Ishikawa (cell line): ENCODE measurements around the gene KPRP.

Experiments used
- CEBPB ChIP-seq: IDR thresholded peaks from 2 replicates; pipeline ENCODE4 v1.6.1; 2012
- CREB1 ChIP-seq: IDR thresholded peaks from 2 replicates; pipeline ENCODE4 v1.6.1; 2012; ENCODE audit warnings: low read depth
- EGR1 ChIP-seq: IDR thresholded peaks from 2 replicates; pipeline ENCODE4 v1.6.1; 2012
- EP300 ChIP-seq: IDR thresholded peaks from 2 replicates; pipeline ENCODE4 v1.6.1; 2012; ENCODE audit warnings: borderline replicate concordance
- FOXM1 ChIP-seq: IDR thresholded peaks from 2 replicates; pipeline ENCODE4 v1.6.1; 2012; ENCODE audit warnings: low read depth, borderline replicate concordance
- MAX ChIP-seq: IDR thresholded peaks from 2 replicates; pipeline ENCODE4 v1.6.1; 2012
- NFIC ChIP-seq: IDR thresholded peaks from 2 replicates; pipeline ENCODE4 v1.6.1; 2012
- RAD21 ChIP-seq: IDR thresholded peaks from 2 replicates; pipeline ENCODE4 v1.6.1; 2012; ENCODE audit warnings: low read depth
- REST ChIP-seq: IDR thresholded peaks from 2 replicates; pipeline ENCODE4 v1.6.1; 2012; ENCODE audit warnings: low read depth, mild to moderate bottlenecking
- TAF1 ChIP-seq: IDR thresholded peaks from 2 replicates; pipeline ENCODE4 v1.6.1; 2012; ENCODE audit warnings: low read depth, mild to moderate bottlenecking
- TCF12 ChIP-seq: IDR thresholded peaks from 2 replicates; pipeline ENCODE4 v1.6.1; 2012; ENCODE audit warnings: low read depth
- TEAD4 ChIP-seq: IDR thresholded peaks from 2 replicates; pipeline ENCODE4 v1.6.1; 2012
- USF1 ChIP-seq: IDR thresholded peaks from 2 replicates; pipeline ENCODE4 v1.6.1; 2012
- YY1 ChIP-seq: IDR thresholded peaks from 2 replicates; pipeline ENCODE4 v1.6.1; 2012; ENCODE audit warnings: low read depth
- ZBTB7A ChIP-seq: IDR thresholded peaks from 2 replicates; pipeline ENCODE4 v1.6.1; 2012; ENCODE audit warnings: low read depth

KPRP gene

GRCh38 chr1:152801333-152801732, 43.5 kb downstream of the KPRP start:
- TF ChIP-seq TCF12 (no peak), RAD21 (no peak), REST (no peak), FOXM1 (no peak)

GRCh38 chr1:152806576-152806975, 48.8 kb downstream of the KPRP start, which contains the start of gene LCE1C:
Gene LCE1C, minus strand, starts transcription at chr1:152806651. Its CDS starts 1,173 bp downstream, at chr1:152805478.
- TF ChIP-seq FOXM1 (no peak), YY1 (no peak), CEBPB (no peak), REST (no peak), EGR1 (no peak), ZBTB7A (no peak), TEAD4 (no peak), TAF1 (no peak), NFIC (no peak), TCF12 (no peak), RAD21 (no peak), MAX (no peak), EP300 (no peak), USF1 (no peak)

- TF ChIP-seq EP300 = no peak
- no peak for TF ChIP-seq REST
- no peak for TF ChIP-seq NFIC
- TF ChIP-seq MAX = no peak
- no peak for TF ChIP-seq CREB1
- TF ChIP-seq USF1 = no peak
- no peak for TF ChIP-seq CEBPB
- no peak for TF ChIP-seq RAD21
- no peak for TF ChIP-seq TCF12
- TF ChIP-seq YY1 = no peak
- TF ChIP-seq ZBTB7A = no peak
- no peak for TF ChIP-seq FOXM1
- no peak for TF ChIP-seq TAF1
These were observed 53.2 kb downstream of the KPRP start for GRCh38 chr1:152811050-152811449.
